PC-9 (cell line): ENCODE results near the gene EP400. TPM values are rescaled to one million over a fixed set of nuclear protein-coding genes. Genes with fewer than 3 reads are reported as not detected.
A peak's percentile ranks its signal among the peaks of the same experiment; 100 is the strongest.

Source experiments
- BruUV-seq: library from RNA; stranded (reverse); fragments of 400-500 nt; replicated peaks from 2 replicates; lab custom pipeline; 2021; lab: Mats Ljungman, UMichigan
- CTCF ChIA-PET: fragments of 300-600 bp; sonication (Branson Sonifier 250); formaldehyde crosslinking; loops from one replicate; lab custom pipeline; 2022; ENCODE audit warnings: antibody characterized with exemption; lab: Charles Lee
- POLR2A ChIA-PET: fragments of 300-600 bp; sonication (Branson Sonifier 250); formaldehyde crosslinking; loops from one replicate; lab custom pipeline; 2022; ENCODE audit warnings: antibody characterized with exemption; ENCODE audit not compliant: unreplicated experiment; lab: Charles Lee
- DNase-seq, 2 experiments: peaks; one replicate each; pipeline versions ENCODE4 v3.0.0 to v3.0.0-alpha.2; 2015 to 2022; ENCODE audit warnings: mixed read lengths in 1 of 2
- H2AFZ ChIP-seq: fragments of 200-600 bp; sonication (generic); 2 replicates; pipeline ENCODE4 v1.8.1; 2017; ENCODE audit warnings: antibody characterized with exemption
- H3F3A ChIP-seq: fragments of 200-600 bp; sonication (generic); 2 replicates; pipeline ENCODE4 v1.8.1; 2017; ENCODE audit warnings: antibody characterized with exemption, mild to moderate bottlenecking, low read depth; ENCODE audit not compliant: insufficient read depth
- H3K27ac ChIP-seq: fragments of 200-600 bp; sonication (generic); 2 replicates; pipeline ENCODE4 v1.6.1; 2016; ENCODE audit warnings: mixed run types
- H3K27me3 ChIP-seq: fragments of 200-600 bp; sonication (generic); 2 replicates; pipeline ENCODE4 v1.6.1; 2016; ENCODE audit warnings: low read depth, mixed run types; ENCODE audit not compliant: insufficient read depth
- H3K36me3 ChIP-seq: fragments of 200-600 bp; sonication (generic); 2 replicates; pipeline ENCODE4 v1.6.1; 2016; ENCODE audit warnings: low read depth, mixed run types
- H3K4me1 ChIP-seq: fragments of 200-600 bp; sonication (generic); replicated peaks from 2 replicates; pipeline ENCODE4 v1.6.1; 2016; ENCODE audit warnings: mixed run types; ENCODE audit not compliant: insufficient read depth
- H3K4me2 ChIP-seq: fragments of 200-600 bp; sonication (generic); 2 replicates; pipeline ENCODE4 v1.6.1; 2017; ENCODE audit warnings: mixed run types
- H3K4me3 ChIP-seq: fragments of 200-600 bp; sonication (generic); 2 replicates; pipeline ENCODE4 v1.6.1; 2016; ENCODE audit warnings: mixed run types
- H3K79me2 ChIP-seq: fragments of 200-600 bp; sonication (generic); 2 replicates; pipeline ENCODE4 v1.6.1; 2017; ENCODE audit warnings: low read depth, mixed run types
- H3K9me2 ChIP-seq: fragments of 200-600 bp; sonication (generic); 2 replicates; pipeline ENCODE4 v1.8.1; 2017; ENCODE audit warnings: mild to moderate bottlenecking; ENCODE audit not compliant: insufficient read depth
- H3K9me3 ChIP-seq: fragments of 200-600 bp; sonication (generic); 2 replicates; pipeline ENCODE4 v1.8.1; 2016; ENCODE audit warnings: low read depth; ENCODE audit not compliant: insufficient read depth
- H4K20me1 ChIP-seq: fragments of 200-600 bp; sonication (generic); 2 replicates; pipeline ENCODE4 v1.8.1; 2017; ENCODE audit not compliant: insufficient read depth
- CTCF ChIP-seq: fragments of 200-600 bp; sonication (generic); conservative IDR thresholded peaks from 2 replicates; pipeline ENCODE4 v1.6.1; 2017; ENCODE audit warnings: mixed run types, antibody characterized with exemption, mild to moderate bottlenecking, moderate library complexity
- EZH2 ChIP-seq: fragments of 200-600 bp; sonication (generic); IDR thresholded peaks from 2 replicates; pipeline ENCODE4 v1.8.0; 2017; ENCODE audit warnings: antibody characterized with exemption, low read depth
- intact Hi-C: fragments of 100-400 bp; cut with micrococcal nuclease; formaldehyde crosslinking; loops from one replicate; pipeline ENCODE4 v1.10.0; 2022; ENCODE audit not compliant: unreplicated experiment
- total RNA-seq: library from RNA; stranded (reverse); gene quantifications from 2 replicates; pipeline ENCODE4 v1.2.3, GENCODE V29; 2021

EP400 gene
- total RNA-seq, 1 experiment from 2014 or later, result 50.3 TPM

GRCh38 chr12:132081423-132081822 lies 131.7 kb downstream of the EP400 start:
- POLR2A ChIA-PET, result no interaction called here

GRCh38 chr12:132083614-132083940 lies 133.8 kb downstream of the EP400 start:
- TF ChIP-seq CTCF (no peak), EZH2 (no peak)
- Histone ChIP-seq H3K9me3 (no peaks in the 10 kb centered on the region), H3K36me3 (peaks cover 12% of the 10 kb centered on the region; the same call in 1 of the 2 replicates), H3K79me2 (peaks cover 27% of the 10 kb centered on the region), H3K4me2 (peak overlapping the region; percentile 96), H3K27me3 (no peaks in the 10 kb centered on the region), H3F3A (peaks cover 26% of the 10 kb centered on the region; the same call in 1 of the 2 replicates), H4K20me1 (peaks cover 9% of the 10 kb centered on the region), H3K4me1 (peaks cover 15% of the 10 kb centered on the region), H3K9me2 (no peaks in the 10 kb centered on the region), H2AFZ (no peak overlapping the region), H3K27ac (no peak overlapping the region), H3K4me3 (peak overlapping the region; percentile 52)
- ChIA-PET CTCF (no interaction called here), POLR2A (interaction anchor here (0.6 kb wide), 1 partner anchor 146 kb away, joined by 3 read pairs; no protein-coding TSS in a partner anchor)
- DNase-seq, result no peak
- no TSS peak for BruUV-seq
- intact Hi-C loops, result loop anchor here (5.0 kb wide), 1 partner anchor 251 kb away; no protein-coding TSS in a partner anchor

More at GRCh38 chr12:132081423-132081822, 131.7 kb downstream of the EP400 start:
- Histone ChIP-seq H3F3A (peaks cover 26% of the 10 kb centered on the region; the same call in 1 of the 2 replicates), H4K20me1 (peaks cover 9% of the 10 kb centered on the region), H3K4me2 (no peak overlapping the region), H3K4me1 (peaks cover 15% of the 10 kb centered on the region), H2AFZ (no peak overlapping the region), H3K9me3 (no peaks in the 10 kb centered on the region), H3K36me3 (peaks cover 13% of the 10 kb centered on the region; the same call in 1 of the 2 replicates), H3K4me3 (no peak overlapping the region), H3K27ac (no peak overlapping the region), H3K9me2 (no peaks in the 10 kb centered on the region), H3K27me3 (no peaks in the 10 kb centered on the region), H3K79me2 (peaks cover 18% of the 10 kb centered on the region)
- no peak for TF ChIP-seq EZH2
- CTCF ChIA-PET, result no interaction called here
- BruUV-seq, result no TSS peak
- intact Hi-C loops, result loop anchor here (5.0 kb wide), 1 partner anchor 249 kb away; no protein-coding TSS in a partner anchor
- DNase-seq, result no peak

GRCh38 chr12:132083941-132084620 lies 134.3 kb downstream of the EP400 start:
- no peaks in the 10 kb centered on the region for H3K27me3 ChIP-seq
- peak overlapping the region; percentile 80 for H2AFZ ChIP-seq
- H3F3A ChIP-seq, result peaks cover 23% of the 10 kb centered on the region; the same call in 1 of the 2 replicates
- no TSS peak for BruUV-seq
- ChIA-PET CTCF (no interaction called here), POLR2A (interaction anchor here (0.6 kb wide), 1 partner anchor 146 kb away, joined by 3 read pairs; no protein-coding TSS in a partner anchor)
- no peaks in the 10 kb centered on the region for H3K9me3 ChIP-seq
- H3K27ac ChIP-seq, result peak overlapping the region; percentile 59
- intact Hi-C loops, result loop anchor here (5.0 kb wide), 1 partner anchor 252 kb away; no protein-coding TSS in a partner anchor
- peak; percentile 87 to 90 for DNase-seq
- no peaks in the 10 kb centered on the region for H3K9me2 ChIP-seq
- peak overlapping the region; percentile 96 for H3K4me2 ChIP-seq
- peaks cover 15% of the 10 kb centered on the region for H3K4me1 ChIP-seq
- peaks cover 27% of the 10 kb centered on the region for H3K79me2 ChIP-seq
- no peak for TF ChIP-seq CTCF
- TF ChIP-seq EZH2, result no peak
- H3K4me3 ChIP-seq, result peak overlapping the region; percentile 76
- peaks cover 12% of the 10 kb centered on the region; the same call in 1 of the 2 replicates for H3K36me3 ChIP-seq
- peaks cover 9% of the 10 kb centered on the region for H4K20me1 ChIP-seq
